Right renal pelvis (tissue), 4 donors: ENCODE measurements around the gene EXOC3L1. TPM values are rescaled to one million over a fixed set of nuclear protein-coding genes. Genes with fewer than 3 reads are reported as not detected.

Source experiments
- DNase-seq, 4 donors: peaks; one replicate each; pipeline ENCODE4 v3.0.0-alpha.2; 2013; ENCODE audit warnings: low read depth in 4 of 4, low spot score in 3 of 4, missing footprints in 1 of 4
- polyA plus RNA-seq, 4 donors: library from polyadenylated mRNA; unstranded; fragments of 120-200 nt; gene quantifications; one replicate each; pipeline ENCODE4 v1.2.1, GENCODE V29; 2013; ENCODE audit not compliant: insufficient read length in 4 of 4

Gene EXOC3L1
- polyA plus RNA-seq, 4 donors: 4.6 to 7.8 (median 5.3) TPM

GRCh38 chr16:67150833-67151396, 39.0 kb downstream of the EXOC3L1 start, which contains the start of gene B3GNT9:
Gene B3GNT9 (minus strand): TSS chr16:67150998. CDS start chr16:67150485, 513 bp downstream.
- DNase-seq: no peak

DNA sequence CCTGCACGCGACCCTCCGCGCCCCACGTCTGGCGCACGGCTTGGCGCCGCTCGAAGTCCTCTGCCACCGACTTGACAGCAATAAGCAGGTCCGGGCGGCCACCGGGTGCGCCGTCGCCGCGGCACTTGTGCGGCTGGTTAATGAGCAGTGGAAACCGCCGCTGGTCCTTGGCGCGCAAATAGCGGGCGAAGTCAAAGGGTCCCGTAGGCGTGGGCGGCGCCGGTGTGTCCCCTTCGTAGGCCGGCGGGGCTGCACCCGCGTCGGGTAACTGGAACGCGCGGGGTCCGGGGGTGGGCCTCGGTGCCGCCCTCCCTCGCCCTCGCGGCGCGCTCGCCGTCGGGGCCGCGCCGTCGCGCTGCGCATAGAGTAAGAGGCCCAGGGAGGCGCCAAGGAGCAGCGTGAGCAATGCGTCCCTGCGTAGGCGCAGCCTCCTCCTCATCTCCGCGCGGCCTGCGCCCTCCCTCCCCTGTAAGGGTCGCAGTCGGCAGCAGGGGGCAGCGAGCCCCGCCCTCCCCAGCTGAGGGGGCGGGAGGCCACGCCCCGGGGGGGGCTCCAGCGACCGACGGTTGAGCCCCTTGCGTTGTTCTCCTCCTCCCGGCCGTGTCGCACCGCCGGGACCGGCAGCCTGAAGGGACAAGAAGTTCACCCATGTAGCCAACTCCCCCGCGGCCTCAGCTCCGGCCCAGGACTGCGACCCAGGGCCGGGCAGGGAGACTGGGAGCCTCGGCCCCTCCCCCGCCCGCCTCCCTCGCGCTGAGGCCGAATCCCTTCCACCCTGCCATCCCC, 39.7 kb downstream of the EXOC3L1 start:
- no peak for DNase-seq

DNA sequence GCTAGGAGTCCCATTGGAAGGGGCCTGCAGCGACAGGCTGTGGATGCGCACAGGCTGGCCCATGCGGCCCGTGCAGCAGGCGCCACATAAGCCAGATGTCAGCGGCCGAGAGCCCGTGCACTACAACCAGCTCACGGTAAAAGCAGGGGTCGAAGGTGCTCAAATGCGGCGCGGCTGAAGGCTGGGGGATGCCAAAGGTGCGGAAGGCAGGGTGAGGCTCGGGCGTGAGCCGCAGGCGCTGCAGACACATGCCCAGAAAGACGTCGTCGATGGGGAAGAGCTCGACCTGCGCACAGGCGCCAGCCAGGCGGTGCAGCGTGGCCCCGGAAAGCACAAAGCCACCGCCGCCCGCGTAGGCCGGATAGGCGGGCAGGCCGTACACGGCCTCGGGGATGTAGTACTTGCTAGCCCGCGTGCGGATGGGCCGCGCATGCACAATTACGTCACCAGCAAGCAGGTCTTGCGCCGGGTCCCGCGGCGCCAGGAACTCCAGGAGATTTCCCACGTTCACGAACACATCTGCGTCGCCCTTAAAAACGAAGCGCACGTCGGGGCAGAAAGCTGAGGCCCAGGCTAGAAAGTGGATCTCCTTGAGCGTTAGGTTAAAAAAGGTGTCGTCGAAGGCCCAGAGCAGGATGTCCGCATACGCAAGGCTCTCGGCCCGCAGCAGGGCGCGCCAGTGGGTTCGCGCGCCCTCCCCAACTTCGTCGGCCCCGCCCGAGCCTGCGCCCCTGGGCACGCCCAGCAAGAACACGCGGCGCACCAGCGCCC, 40.5 kb downstream of the EXOC3L1 start:
- no peak for DNase-seq

- DNase-seq: no peak
Measured at GRCh38 chr16:67148656-67149275, 41.2 kb downstream of the EXOC3L1 start.

DNA sequence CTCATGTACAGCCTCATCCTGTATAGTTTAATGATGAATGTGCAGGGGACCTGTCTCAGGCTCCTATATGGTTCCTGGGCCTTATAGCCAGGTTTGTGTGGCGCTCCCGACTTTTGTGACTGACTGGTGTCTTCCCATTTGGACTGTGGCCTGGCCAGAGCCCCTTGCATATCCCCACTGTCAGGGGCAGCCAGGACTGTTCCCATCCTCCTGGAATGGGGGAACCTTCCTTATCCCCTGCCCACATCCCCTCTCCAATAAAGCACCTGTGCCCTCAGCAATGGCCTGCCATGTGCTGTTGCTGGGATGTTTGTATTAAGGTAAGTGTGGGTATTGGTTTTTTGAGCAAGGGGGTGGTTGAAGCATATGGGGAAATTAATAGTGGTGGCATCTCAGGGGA, 41.7 kb downstream of the EXOC3L1 start:
- DNase-seq: no peak

- DNase-seq: no peak
Measured at GRCh38 chr16:67147437-67148140, 42.3 kb downstream of the EXOC3L1 start.

DNA sequence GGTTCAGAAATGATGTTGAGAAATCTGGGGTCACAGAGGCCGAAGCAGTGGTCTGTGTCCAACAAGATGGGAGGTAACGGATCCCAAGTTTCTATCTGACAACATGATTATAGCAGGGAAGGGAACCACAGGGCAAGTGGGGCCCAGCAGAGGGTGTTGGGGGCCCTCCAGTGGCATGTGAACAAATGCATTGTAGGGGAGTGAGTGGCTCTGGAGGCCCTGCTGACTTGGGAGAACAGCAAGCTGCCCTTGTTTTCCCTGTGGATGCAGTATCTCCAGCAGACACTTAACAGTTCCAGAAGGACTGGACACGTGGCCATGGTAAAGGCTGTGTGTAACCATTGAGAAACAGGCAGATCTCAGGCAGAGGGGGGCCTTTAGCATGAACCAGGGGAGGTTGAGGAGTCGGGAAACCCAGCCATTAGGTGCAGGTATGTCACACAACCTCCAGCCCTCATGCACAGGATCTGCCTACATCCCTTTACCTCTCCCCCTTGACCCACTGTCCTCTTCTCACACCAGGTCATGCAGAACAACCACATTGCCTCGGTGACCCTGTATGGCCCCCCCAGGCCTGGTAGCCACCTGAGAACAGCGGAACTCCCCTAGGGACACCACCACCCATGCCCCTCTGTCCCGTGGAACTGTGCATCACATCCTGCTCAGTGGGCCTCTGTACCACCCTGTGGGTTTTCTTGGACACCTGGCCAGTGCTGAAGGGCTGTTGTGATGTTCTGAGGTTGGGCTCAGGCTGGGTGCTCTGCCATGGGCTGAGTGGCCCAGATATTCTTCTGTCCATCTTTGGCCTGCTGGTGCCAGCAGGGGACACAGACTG, 43.2 kb downstream of the EXOC3L1 start:
- no peak for DNase-seq

GRCh38 chr16:67145746-67146145, 44.2 kb downstream of the EXOC3L1 start:
- no peak for DNase-seq

DNA sequence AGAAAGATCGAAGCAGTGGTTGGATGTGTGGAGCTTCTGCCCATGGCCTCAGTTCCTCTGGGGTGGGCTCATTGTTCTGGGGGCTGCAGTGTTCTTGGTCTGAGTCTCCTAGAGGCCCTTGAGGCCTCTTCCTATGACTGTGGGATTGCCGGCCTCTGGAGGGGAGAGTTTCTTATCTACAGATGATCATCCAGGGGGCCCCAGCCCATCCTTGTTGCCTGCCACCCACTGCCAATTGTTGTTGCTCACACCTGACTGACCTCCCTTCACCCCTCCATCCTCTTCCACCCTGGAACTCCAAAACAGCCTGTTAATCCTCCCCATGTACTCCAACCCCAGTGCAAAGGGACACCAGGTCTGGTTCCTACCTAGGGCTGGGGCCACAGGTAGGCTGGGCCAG, 45.0 kb downstream of the EXOC3L1 start:
- no peak for DNase-seq

DNA sequence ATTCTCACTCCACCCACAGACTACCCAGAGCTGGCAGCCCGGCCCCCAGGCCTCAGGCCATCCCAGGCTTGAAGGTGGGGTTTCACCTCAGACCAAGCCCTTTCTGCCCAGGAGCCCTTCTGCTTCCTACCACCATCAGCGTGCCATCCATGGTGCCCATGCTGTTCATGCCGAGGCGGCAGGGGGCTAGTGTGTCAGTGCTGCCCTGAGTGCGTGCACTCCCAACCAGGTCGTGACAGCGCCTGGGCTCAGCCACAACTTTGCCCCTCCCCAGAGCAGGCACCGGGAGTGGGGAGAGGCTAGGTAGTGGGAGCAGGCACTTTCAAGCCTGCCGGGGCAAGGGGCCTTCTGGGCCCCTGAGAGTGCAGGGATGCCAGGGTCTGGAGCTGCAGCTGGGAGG, 47.6 kb downstream of the EXOC3L1 start:
- no peak for DNase-seq

GRCh38 chr16:67141391-67141790, 48.5 kb downstream of the EXOC3L1 start:
- no peak for DNase-seq

GRCh38 chr16:67137605-67138004, 52.3 kb downstream of the EXOC3L1 start:
- DNase-seq: no peak

Other genes with a start within 250 kb of the EXOC3L1 start
- 1 to 10 TPM; 1.8 to 3.6 (median 2.4) TPM for gene CES3, start 228.9 kb downstream of the EXOC3L1 start, polyA plus RNA-seq
- 1 to 10 TPM; 6.7 to 9.5 (median 7.8) TPM for gene CES4A, start 201.5 kb downstream of the EXOC3L1 start, polyA plus RNA-seq
- 10 to 100 TPM; 62.5 to 74.1 (median 66.5) TPM for gene CBFB, start 161.0 kb downstream of the EXOC3L1 start, polyA plus RNA-seq
- gene PHAF1, start 80.2 kb downstream of the EXOC3L1 start, polyA plus RNA-seq: 10 to 100 TPM; 21.1 to 24.2 (median 22.5) TPM
- 10 to 100 TPM in 3 of 4 donors, 1 to 10 TPM in 1; 8.4 to 11.9 (median 10.9) TPM for gene B3GNT9, start 39.1 kb downstream of the EXOC3L1 start, polyA plus RNA-seq
- 1 to 10 TPM; 3.9 to 7.2 (median 4.5) TPM for gene TRADD, start 30.2 kb downstream of the EXOC3L1 start, polyA plus RNA-seq
- 1 to 10 TPM; 1.0 to 1.8 (median 1.4) TPM for gene FBXL8, start 30.2 kb downstream of the EXOC3L1 start, polyA plus RNA-seq
- 1 to 10 TPM; 1.4 to 3.5 (median 2.7) TPM for gene HSF4, start 25.4 kb downstream of the EXOC3L1 start, polyA plus RNA-seq
- 1 to 10 TPM; 2.2 to 6.2 (median 4.8) TPM for gene NOL3, start 19.6 kb downstream of the EXOC3L1 start, polyA plus RNA-seq
- gene MATCAP1, start 6.2 kb downstream of the EXOC3L1 start, polyA plus RNA-seq: 10 to 100 TPM; 32.5 to 42.1 (median 36.5) TPM
- gene E2F4, start 2.0 kb upstream of the EXOC3L1 start, polyA plus RNA-seq: 10 to 100 TPM; 58.6 to 64.1 (median 60.1) TPM
- gene ELMO3, start 9.0 kb upstream of the EXOC3L1 start, polyA plus RNA-seq: 1 to 10 TPM; 4.1 to 7.5 (median 5.8) TPM
- gene TMEM208, start 37.0 kb upstream of the EXOC3L1 start, polyA plus RNA-seq: 10 to 100 TPM; 40.3 to 50.6 (median 41.4) TPM
- 10 to 100 TPM; 33.4 to 49.1 (median 38.7) TPM for gene FHOD1, start 57.3 kb upstream of the EXOC3L1 start, polyA plus RNA-seq
- 1 to 10 TPM; 2.9 to 3.9 (median 3.4) TPM for gene SLC9A5, start 58.8 kb upstream of the EXOC3L1 start, polyA plus RNA-seq
- 10 to 100 TPM; 11.5 to 16.4 (median 13.8) TPM for gene PLEKHG4, start 89.4 kb upstream of the EXOC3L1 start, polyA plus RNA-seq
- gene KCTD19, start 136.6 kb upstream of the EXOC3L1 start, polyA plus RNA-seq: 1 to 10 TPM in 1 of 4 donors, under 1 TPM in 3; 0.84 to 1.7 (median 0.88) TPM
- 1 to 10 TPM; 3.5 to 4.6 (median 3.9) TPM for gene LRRC36, start 136.7 kb upstream of the EXOC3L1 start, polyA plus RNA-seq
- gene TPPP3, start 203.4 kb upstream of the EXOC3L1 start, polyA plus RNA-seq: 10 to 100 TPM; 51.7 to 75.7 (median 60.2) TPM
- 10 to 100 TPM; 13.2 to 16.8 (median 14.4) TPM for gene ZDHHC1, start 226.3 kb upstream of the EXOC3L1 start, polyA plus RNA-seq
- gene HSD11B2, start 241.0 kb upstream of the EXOC3L1 start, polyA plus RNA-seq: 10 to 100 TPM; 49.6 to 57.9 (median 52.0) TPM